ENCODE data around the gene NOL4L. TPM values are rescaled to one million over a fixed set of nuclear protein-coding genes. Genes with fewer than 3 reads are reported as not detected.

The NOL4L gene
- total and polyA plus RNA-seq, 10 donors = 3.4 to 45.4 (median 28.6) TPM

DNA sequence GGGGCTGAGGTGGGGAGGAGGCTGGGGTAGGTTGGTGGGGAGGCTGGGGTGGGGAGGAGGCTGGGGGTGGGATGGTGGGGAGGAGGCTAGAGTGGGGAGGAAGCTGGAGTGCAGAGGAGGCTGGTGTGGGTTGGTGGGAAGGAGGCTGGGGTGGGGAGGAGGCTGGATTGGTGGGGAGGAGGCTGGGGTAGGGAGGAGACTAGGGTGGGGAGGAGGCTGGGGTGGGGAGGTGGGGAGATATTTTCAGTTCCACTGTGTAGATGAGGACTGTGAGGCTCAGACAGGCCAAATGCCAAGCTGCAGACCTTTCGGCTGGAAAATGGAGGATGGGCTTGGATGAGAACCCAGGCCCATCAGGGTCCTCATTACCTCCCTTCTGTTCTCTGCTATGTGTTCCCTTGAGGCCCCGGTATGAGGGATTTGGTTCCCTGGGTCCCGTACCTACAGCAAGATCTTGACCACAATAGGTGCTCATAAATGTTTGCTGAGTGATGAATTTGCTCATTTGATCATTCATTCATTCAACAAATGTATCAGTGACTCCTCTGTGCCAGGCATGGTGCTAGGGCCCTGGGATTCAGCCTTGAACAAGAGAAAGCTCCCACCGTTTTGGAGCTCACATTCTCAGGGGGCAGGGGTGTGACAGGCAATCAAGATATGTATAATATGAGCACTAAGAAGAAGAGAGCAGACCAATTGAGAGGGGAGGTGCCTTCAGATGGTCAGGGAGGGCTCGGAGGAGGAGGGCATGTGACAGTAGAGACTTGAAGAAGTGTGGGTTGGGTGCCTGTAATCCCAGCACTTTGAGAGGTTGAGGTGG lies 36.1 kb upstream of the NOL4L start:
- H3K9me3 ChIP-seq = no peaks in the 10 kb centered on the region
- no peak for TF ChIP-seq POLR2A (IDR thresholded peaks at IDR 0.05)
- TF ChIP-seq, protein P1, sequence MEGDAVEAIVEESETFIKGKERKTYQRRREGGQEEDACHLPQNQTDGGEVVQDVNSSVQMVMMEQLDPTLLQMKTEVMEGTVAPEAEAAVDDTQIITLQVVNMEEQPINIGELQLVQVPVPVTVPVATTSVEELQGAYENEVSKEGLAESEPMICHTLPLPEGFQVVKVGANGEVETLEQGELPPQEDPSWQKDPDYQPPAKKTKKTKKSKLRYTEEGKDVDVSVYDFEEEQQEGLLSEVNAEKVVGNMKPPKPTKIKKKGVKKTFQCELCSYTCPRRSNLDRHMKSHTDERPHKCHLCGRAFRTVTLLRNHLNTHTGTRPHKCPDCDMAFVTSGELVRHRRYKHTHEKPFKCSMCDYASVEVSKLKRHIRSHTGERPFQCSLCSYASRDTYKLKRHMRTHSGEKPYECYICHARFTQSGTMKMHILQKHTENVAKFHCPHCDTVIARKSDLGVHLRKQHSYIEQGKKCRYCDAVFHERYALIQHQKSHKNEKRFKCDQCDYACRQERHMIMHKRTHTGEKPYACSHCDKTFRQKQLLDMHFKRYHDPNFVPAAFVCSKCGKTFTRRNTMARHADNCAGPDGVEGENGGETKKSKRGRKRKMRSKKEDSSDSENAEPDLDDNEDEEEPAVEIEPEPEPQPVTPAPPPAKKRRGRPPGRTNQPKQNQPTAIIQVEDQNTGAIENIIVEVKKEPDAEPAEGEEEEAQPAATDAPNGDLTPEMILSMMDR (IDR thresholded peaks at IDR 0.05 in 8 of 11, conservative IDR thresholded peaks at IDR 0.05 in 3 of 11) = no peak
- no peaks in the 10 kb centered on the region for H3K36me3 ChIP-seq
- H3K4me1 ChIP-seq = no peaks in the 10 kb centered on the region
- intact Hi-C loops (cut with DNase I; ENCODE audit: low total_unique reads) = no loop called here
- no peak overlapping the region for H3K27ac ChIP-seq
- no peak for DNase-seq
- H3K27me3 ChIP-seq (replicated peaks in 1 of 7) = peaks cover 0 to 5% (median 0%) of the 10 kb centered on the region in 7 donors
- H3K4me3 ChIP-seq = no peak overlapping the region
- 75 to 88% (median 85%) methylated on average over 5 of the region's 5 CpGs for WGBS, 5 donors

DNA sequence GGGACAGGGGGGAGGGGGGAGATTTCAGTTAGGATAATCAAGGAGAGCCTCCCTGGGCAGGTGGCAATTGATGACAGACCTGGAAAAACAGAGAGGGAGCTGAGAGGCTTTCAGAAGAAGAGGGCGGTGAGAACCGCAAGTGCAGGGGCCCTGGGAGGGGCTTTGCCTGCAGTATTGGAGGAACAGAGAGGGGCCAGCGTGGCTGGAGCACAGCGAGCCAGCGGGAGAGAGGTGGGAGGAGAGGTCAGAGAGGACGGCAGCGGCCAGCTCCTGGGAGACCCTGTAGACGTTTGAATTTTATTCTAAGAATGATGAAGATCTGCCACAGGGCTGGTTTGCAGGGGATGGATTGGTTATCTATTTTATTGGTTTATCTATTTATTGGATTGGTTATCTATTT lies 34.5 kb upstream of the NOL4L start:
- no peaks in the 10 kb centered on the region for H3K36me3 ChIP-seq
- DNase-seq = no peak
- intact Hi-C loops (cut with DNase I; ENCODE audit: low total_unique reads) = no loop called here
- H3K4me3 ChIP-seq = no peak overlapping the region
- no peaks in the 10 kb centered on the region for H3K4me1 ChIP-seq
- H3K27me3 ChIP-seq (replicated peaks in 1 of 7) = no peaks in the 10 kb centered on the region
- 53 to 84% (median 79%) methylated on average over 8 of the region's 8 CpGs for whole genome bisulfite sequencing, 5 donors
- TF ChIP-seq POLR2AphosphoS5 (IDR thresholded peaks at IDR 0.05) = no peak
- no peak for TF ChIP-seq POLR2A (IDR thresholded peaks at IDR 0.05)
- TF ChIP-seq, protein P1 (IDR thresholded peaks at IDR 0.05 in 8 of 11, conservative IDR thresholded peaks at IDR 0.05 in 3 of 11) = no peak
- no peak overlapping the region for H3K27ac ChIP-seq
- no peaks in the 10 kb centered on the region for H3K9me3 ChIP-seq

DNA sequence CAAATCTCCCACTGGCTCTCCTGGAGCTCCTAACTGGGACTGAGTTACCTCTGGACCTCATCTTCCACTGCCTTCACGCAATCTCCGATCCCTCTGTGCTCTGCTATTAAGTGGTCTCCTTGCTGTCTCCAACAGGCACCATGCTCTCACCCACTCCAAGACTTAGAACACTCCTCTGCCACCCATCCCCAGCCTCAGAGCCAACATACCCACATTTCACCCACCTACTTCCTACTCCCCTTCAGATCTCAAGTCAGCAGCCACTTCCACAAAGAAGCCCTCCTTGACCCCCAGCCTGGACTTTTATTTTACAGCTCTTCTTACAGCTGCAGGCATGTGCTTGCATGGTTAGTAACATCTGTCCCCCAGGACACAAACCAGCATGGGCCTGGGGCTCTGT lies 29.6 kb upstream of the NOL4L start:
- no peak for TF ChIP-seq POLR2AphosphoS5 (IDR thresholded peaks at IDR 0.05)
- H3K4me3 ChIP-seq = no peak overlapping the region
- no peaks in the 10 kb centered on the region for H3K36me3 ChIP-seq
- peaks cover 0 to 10% (median 0%) of the 10 kb centered on the region in 6 donors for H3K4me1 ChIP-seq
- WGBS, 5 donors = 91 to 100% (median 97%) methylated on average over 2 of the region's 2 CpGs
- peaks cover 0 to 13% (median 0%) of the 10 kb centered on the region in 7 donors for H3K27me3 ChIP-seq (replicated peaks in 1 of 7)
- H3K27ac ChIP-seq = no peak overlapping the region
- no peaks in the 10 kb centered on the region for H3K9me3 ChIP-seq
- no peak for DNase-seq
- intact Hi-C loops (cut with DNase I; ENCODE audit: low total_unique reads) = no loop called here

DNA sequence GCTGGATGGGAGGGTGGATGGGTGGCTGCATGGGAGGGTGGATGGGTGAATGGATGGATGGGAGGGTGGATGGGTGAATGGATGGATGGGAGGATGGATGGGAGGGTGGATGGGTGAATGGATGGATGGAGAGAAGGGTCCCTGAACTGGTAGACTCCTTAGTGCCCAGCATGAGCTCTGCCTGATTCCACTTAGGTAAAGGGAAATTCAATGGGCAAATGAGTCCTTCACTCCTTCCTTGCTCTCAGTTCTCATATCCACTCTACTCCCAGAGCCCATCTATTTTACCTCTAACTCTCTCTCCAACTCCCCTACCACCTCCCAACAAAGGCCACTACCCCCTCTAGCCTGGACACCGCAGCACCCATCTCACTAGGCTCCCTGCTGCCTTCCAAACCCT lies 29.2 kb upstream of the NOL4L start:
- intact Hi-C loops (cut with DNase I; ENCODE audit: low total_unique reads) = no loop called here
- no peak for DNase-seq

More for the DNA sequence above, 29.2 kb upstream of the NOL4L start:
- no peaks in the 10 kb centered on the region for H3K36me3 ChIP-seq
- peaks cover 0 to 10% (median 0%) of the 10 kb centered on the region in 6 donors for H3K4me1 ChIP-seq
- H3K4me3 ChIP-seq = no peak overlapping the region
- 82 to 100% (median 95%) methylated on average over 1 of the region's 1 CpG for WGBS, 5 donors
- no peak overlapping the region for H3K27ac ChIP-seq
- TF ChIP-seq POLR2A (IDR thresholded peaks at IDR 0.05) = no peak
- TF ChIP-seq, protein P1 (IDR thresholded peaks at IDR 0.05 in 8 of 11, conservative IDR thresholded peaks at IDR 0.05 in 3 of 11) = no peak
- no peaks in the 10 kb centered on the region for H3K9me3 ChIP-seq
- peaks cover 0 to 13% (median 0%) of the 10 kb centered on the region in 7 donors for H3K27me3 ChIP-seq (replicated peaks in 1 of 7)
